HEK293T (cell line): ENCODE results near the gene ST6GAL1.

ENCODE experiments used
- BHLHE40 ChIP-seq: fragments of 450-650 bp; IDR thresholded peaks from 2 replicates; pipeline ENCODE4 v1.6.1; 2016; ENCODE audit warnings: mild to moderate bottlenecking, moderate library complexity, borderline replicate concordance
- CTBP1 ChIP-seq: fragments of 450-650 bp; IDR thresholded peaks from 2 replicates; pipeline ENCODE4 v1.6.1; 2016; ENCODE audit warnings: borderline replicate concordance
- FOXK2 ChIP-seq: fragments of 450-650 bp; IDR thresholded peaks from 2 replicates; pipeline ENCODE4 v1.6.1; 2016; ENCODE audit warnings: mild to moderate bottlenecking
- FOXM1 ChIP-seq: fragments of 450-650 bp; IDR thresholded peaks from 2 replicates; pipeline ENCODE4 v1.6.1; 2017; ENCODE audit warnings: mild to moderate bottlenecking, borderline replicate concordance
- L3MBTL2 ChIP-seq: fragments of 450-650 bp; conservative IDR thresholded peaks from 2 replicates; pipeline ENCODE4 v1.6.1; 2016; ENCODE audit warnings: mild to moderate bottlenecking
- LEF1 ChIP-seq: fragments of 450-650 bp; IDR thresholded peaks from 2 replicates; pipeline ENCODE4 v1.6.1; 2017; ENCODE audit warnings: mild to moderate bottlenecking, borderline replicate concordance
- SP1 ChIP-seq: fragments of 450-650 bp; IDR thresholded peaks from 2 replicates; pipeline ENCODE4 v1.6.1; 2017
- SUZ12 ChIP-seq: fragments of 450-650 bp; IDR thresholded peaks from 2 replicates; pipeline ENCODE4 v1.6.1; 2016; ENCODE audit warnings: mild to moderate bottlenecking
- TARDBP ChIP-seq: fragments of 450-650 bp; IDR thresholded peaks from 2 replicates; pipeline ENCODE4 v1.6.1; 2016
- ZNF384 ChIP-seq: fragments of 450-650 bp; IDR thresholded peaks from 2 replicates; pipeline ENCODE4 v1.6.1; 2016
- TF ChIP-seq, protein P1 (sequence below): fragments of 450-650 bp; IDR thresholded peaks from 2 replicates; pipeline ENCODE4 v1.6.1; 2016

DNA sequence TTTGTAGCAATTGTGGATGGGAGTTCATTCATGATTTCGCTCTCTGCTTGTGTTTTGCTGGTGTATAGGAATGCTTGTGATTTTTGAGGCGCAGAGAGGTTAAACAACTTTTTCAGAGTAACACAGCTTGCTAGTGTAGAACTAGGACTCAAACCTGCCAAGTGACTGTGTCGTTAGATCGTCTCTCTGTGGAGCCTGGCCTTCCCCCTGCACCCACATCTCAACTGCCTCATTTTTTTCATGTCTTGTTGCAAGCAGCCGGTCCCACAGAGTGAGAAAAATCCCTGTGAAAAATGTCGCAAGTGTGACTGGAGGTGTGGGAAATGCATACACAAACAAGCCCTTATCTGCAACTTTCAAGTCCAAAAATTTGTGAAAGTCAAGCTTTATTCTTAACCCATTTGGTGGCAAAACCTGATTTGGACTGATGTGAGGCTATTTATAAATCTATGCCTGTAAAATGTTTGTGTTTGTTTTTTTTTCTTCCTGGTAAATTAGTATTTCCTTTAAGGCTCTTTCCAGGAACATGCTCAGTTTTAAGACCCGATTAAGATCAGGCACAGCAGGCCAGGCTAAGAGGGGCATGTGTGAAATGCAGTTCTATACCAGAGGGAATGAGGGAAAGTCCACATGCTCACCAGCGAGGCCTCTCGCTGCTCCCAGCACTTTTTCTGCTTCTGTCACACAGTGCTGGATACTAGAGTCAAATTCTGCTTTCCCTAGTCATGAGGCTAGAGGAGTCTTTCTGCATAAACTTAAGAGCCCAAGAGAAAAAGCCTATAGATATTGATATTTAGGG lies 25.8 kb downstream of the ST6GAL1 start:
- TF ChIP-seq SP1 (no peak), FOXK2 (no peak), BHLHE40 (no peak), FOXM1 (no peak), ZNF384 (no peak), TARDBP (no peak), CTBP1 (no peak), L3MBTL2 (no peak), SUZ12 (no peak), LEF1 (no peak)
- TF ChIP-seq, protein P1, sequence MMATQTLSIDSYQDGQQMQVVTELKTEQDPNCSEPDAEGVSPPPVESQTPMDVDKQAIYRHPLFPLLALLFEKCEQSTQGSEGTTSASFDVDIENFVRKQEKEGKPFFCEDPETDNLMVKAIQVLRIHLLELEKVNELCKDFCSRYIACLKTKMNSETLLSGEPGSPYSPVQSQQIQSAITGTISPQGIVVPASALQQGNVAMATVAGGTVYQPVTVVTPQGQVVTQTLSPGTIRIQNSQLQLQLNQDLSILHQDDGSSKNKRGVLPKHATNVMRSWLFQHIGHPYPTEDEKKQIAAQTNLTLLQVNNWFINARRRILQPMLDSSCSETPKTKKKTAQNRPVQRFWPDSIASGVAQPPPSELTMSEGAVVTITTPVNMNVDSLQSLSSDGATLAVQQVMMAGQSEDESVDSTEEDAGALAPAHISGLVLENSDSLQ, result no peak
